ENCODE data around the gene SLC2A9.

GRCh38 chr4:9999956-10000561 is 21.2 kb downstream of the SLC2A9 start:
- TF ChIP-seq CTCF (IDR thresholded peaks at IDR 0.05), result no peak
- no peak for TF ChIP-seq POLR2AphosphoS5 (IDR thresholded peaks at IDR 0.05)
- TF ChIP-seq EP300 (IDR thresholded peaks at IDR 0.05), result no peak
- no peak for TF ChIP-seq POLR2A (IDR thresholded peaks at IDR 0.05; ENCODE audit: low read depth)
